ENCODE measurements around the gene RAB13.

GRCh38 chr1:153953859-153954365, 32.2 kb downstream of the RAB13 start:
- TF ChIP-seq POLR2A (IDR thresholded peaks at IDR 0.05; ENCODE audit: low read depth, low read length) = no peak
- TF ChIP-seq BHLHE40 (IDR thresholded peaks at IDR 0.05; ENCODE audit: low read depth, low read length) = no peak
- no peak for TF ChIP-seq RFX5 (IDR thresholded peaks at IDR 0.05; ENCODE audit: low read depth, low read length)
- TF ChIP-seq CTCF (conservative IDR thresholded peaks at IDR 0.05; ENCODE audit: low read depth, low read length) = no peak
- TF ChIP-seq USF2 (IDR thresholded peaks at IDR 0.05; ENCODE audit: low read depth, low read length) = no peak
- TF ChIP-seq MAFK (IDR thresholded peaks at IDR 0.05; ENCODE audit: low read depth, low read length) = no peak
- TF ChIP-seq RCOR1 (IDR thresholded peaks at IDR 0.05; ENCODE audit: insufficient replicate concordance, low read length) = no peak
- TF ChIP-seq MXI1 (IDR thresholded peaks at IDR 0.05; ENCODE audit: borderline replicate concordance, low read depth, low read length) = no peak
- no peak for TF ChIP-seq RAD21 (IDR thresholded peaks at IDR 0.05; ENCODE audit: low read length)
- TF ChIP-seq CEBPB (IDR thresholded peaks at IDR 0.05; ENCODE audit: low read depth, low read length) = no peak
- TF ChIP-seq ELK1 (IDR thresholded peaks at IDR 0.05; ENCODE audit: borderline replicate concordance, low read depth, low read length) = no peak
- no peak for TF ChIP-seq MAZ (IDR thresholded peaks at IDR 0.05; ENCODE audit: borderline replicate concordance, low read depth, low read length)
- TF ChIP-seq SMC3 (IDR thresholded peaks at IDR 0.05; ENCODE audit: low read depth, low read length) = no peak
